ENCODE results near the gene KCND3.

- TF ChIP-seq POLR2A (IDR thresholded peaks at IDR 0.05), result no peak
- TF ChIP-seq CTCF (IDR thresholded peaks at IDR 0.05), result no peak
- no peak for TF ChIP-seq EP300 (IDR thresholded peaks at IDR 0.05; ENCODE audit: low read depth)
- no peak for TF ChIP-seq POLR2AphosphoS5 (IDR thresholded peaks at IDR 0.05)
These were observed 197.2 kb downstream of the KCND3 start for GRCh38 chr1:111792249-111792648.
